Measurements from ENCODE around the gene LRRC63.

LRRC63 gene

GRCh38 chr13:46197299-46198048 lies 14.3 kb upstream of the LRRC63 start:
- H3K4me3 ChIP-seq (ENCODE audit: low read length in 2 of 2), result no peak overlapping the region
- H3K36me3 ChIP-seq (replicated peaks in 1 of 2; ENCODE audit: control insufficient read depth in 2 of 2, insufficient read depth in 2 of 2, low read length in 2 of 2), result no peaks in the 10 kb centered on the region
- no peak overlapping the region for H3K4me2 ChIP-seq (ENCODE audit: insufficient read depth, low read length, poor library complexity, severe bottlenecking)
- no peak overlapping the region for H3K18ac ChIP-seq (ENCODE audit: low read length)
- DNase-seq (ENCODE audit: low spot score), result no peak
- WGBS, 2 donors (ENCODE audit: extremely low coverage in 2 of 2, insufficient read length in 2 of 2, insufficient replicate concordance in 1 of 2), result no CpG with 5 or more reads among the region's 4 CpGs
- H3K9me3 ChIP-seq (replicated peaks in 1 of 2; ENCODE audit: control insufficient read depth in 2 of 2, insufficient read depth in 1 of 2, low read depth in 1 of 2, low read length in 2 of 2), result no peaks in the 10 kb centered on the region
- H2BK5ac ChIP-seq (ENCODE audit: low read length), result no peak overlapping the region
- H2AFZ ChIP-seq (ENCODE audit: low read length), result no peak overlapping the region
- H3K27me3 ChIP-seq (ENCODE audit: control insufficient read depth in 3 of 3, insufficient read depth in 3 of 3, low read depth in 1 of 3, low read length in 3 of 3), result peaks cover 0 to 5% (median 0%) of the 10 kb centered on the region in 3 experiments
- H4K91ac ChIP-seq (ENCODE audit: low read depth, low read length, poor library complexity), result no peak overlapping the region
- H2BK120ac ChIP-seq (ENCODE audit: low read depth, low read length), result no peak overlapping the region
- no peak overlapping the region for H3K14ac ChIP-seq (ENCODE audit: low read length)
- no peak overlapping the region for H3K27ac ChIP-seq (replicated peaks; ENCODE audit: low read length)
- H4K8ac ChIP-seq (ENCODE audit: low read depth, low read length), result no peak overlapping the region
- no peaks in the 10 kb centered on the region for H3K4me1 ChIP-seq (ENCODE audit: control insufficient read depth in 2 of 2, insufficient read depth in 1 of 2, low read depth in 1 of 2, low read length in 2 of 2)
- H3K9ac ChIP-seq (ENCODE audit: low read depth, low read length, poor library complexity), result no peak overlapping the region
- H3K23ac ChIP-seq (ENCODE audit: low read depth, low read length, poor library complexity), result no peak overlapping the region
- no peak overlapping the region for H3K4ac ChIP-seq (ENCODE audit: low read length)
- no peak overlapping the region for H2BK12ac ChIP-seq (ENCODE audit: low read length)
- H2AK5ac ChIP-seq (ENCODE audit: low read depth, low read length), result no peak overlapping the region
- no peak overlapping the region for H2BK15ac ChIP-seq (ENCODE audit: low read length)
- H3K79me1 ChIP-seq (ENCODE audit: low read depth, low read length), result no peaks in the 10 kb centered on the region

GRCh38 chr13:46198696-46199193 lies 13.0 kb upstream of the LRRC63 start:
- Histone ChIP-seq H2AK5ac (ENCODE audit: low read depth, low read length) (no peak overlapping the region), H2BK5ac (ENCODE audit: low read length) (no peak overlapping the region), H3K4me2 (ENCODE audit: insufficient read depth, low read length, poor library complexity, severe bottlenecking) (no peak overlapping the region), H3K18ac (ENCODE audit: low read length) (no peak overlapping the region), H3K4ac (ENCODE audit: low read length) (no peak overlapping the region), H3K9me3 (replicated peaks in 1 of 2; ENCODE audit: control insufficient read depth in 2 of 2, insufficient read depth in 1 of 2, low read depth in 1 of 2, low read length in 2 of 2) (no peaks in the 10 kb centered on the region), H3K4me3 (ENCODE audit: low read length in 2 of 2) (no peak overlapping the region), H2BK120ac (ENCODE audit: low read depth, low read length) (no peak overlapping the region), H4K8ac (ENCODE audit: low read depth, low read length) (no peak overlapping the region), H3K79me1 (ENCODE audit: low read depth, low read length) (no peaks in the 10 kb centered on the region), H2BK15ac (ENCODE audit: low read length) (no peak overlapping the region), H3K36me3 (replicated peaks in 1 of 2; ENCODE audit: control insufficient read depth in 2 of 2, insufficient read depth in 2 of 2, low read length in 2 of 2) (no peaks in the 10 kb centered on the region), H3K23ac (ENCODE audit: low read depth, low read length, poor library complexity) (no peak overlapping the region), H2BK12ac (ENCODE audit: low read length) (no peak overlapping the region), H3K14ac (ENCODE audit: low read length) (no peak overlapping the region), H3K4me1 (ENCODE audit: control insufficient read depth in 2 of 2, insufficient read depth in 1 of 2, low read depth in 1 of 2, low read length in 2 of 2) (peaks cover 0 to 2% of the 10 kb centered on the region in 2 donors), H3K27me3 (ENCODE audit: control insufficient read depth in 3 of 3, insufficient read depth in 3 of 3, low read depth in 1 of 3, low read length in 3 of 3) (peaks cover 0 to 5% (median 0%) of the 10 kb centered on the region in 3 experiments), H2AFZ (ENCODE audit: low read length) (no peak overlapping the region), H4K91ac (ENCODE audit: low read depth, low read length, poor library complexity) (no peak overlapping the region), H3K27ac (replicated peaks; ENCODE audit: low read length) (no peak overlapping the region), H3K9ac (ENCODE audit: low read depth, low read length, poor library complexity) (no peak overlapping the region)
- no peak for DNase-seq (ENCODE audit: low spot score)
- WGBS, 2 donors (ENCODE audit: extremely low coverage in 2 of 2, insufficient read length in 2 of 2, insufficient replicate concordance in 1 of 2), result no CpG with 5 or more reads among the region's 3 CpGs

- Histone ChIP-seq H3K23ac (ENCODE audit: low read depth, low read length, poor library complexity) (no peak overlapping the region), H3K36me3 (replicated peaks in 1 of 2; ENCODE audit: control insufficient read depth in 2 of 2, insufficient read depth in 2 of 2, low read length in 2 of 2) (no peaks in the 10 kb centered on the region), H3K4me2 (ENCODE audit: insufficient read depth, low read length, poor library complexity, severe bottlenecking) (no peak overlapping the region), H3K4me1 (ENCODE audit: control insufficient read depth in 2 of 2, insufficient read depth in 1 of 2, low read depth in 1 of 2, low read length in 2 of 2) (peaks cover 0 to 2% of the 10 kb centered on the region in 2 donors), H4K8ac (ENCODE audit: low read depth, low read length) (no peak overlapping the region), H3K9me3 (replicated peaks in 1 of 2; ENCODE audit: control insufficient read depth in 2 of 2, insufficient read depth in 1 of 2, low read depth in 1 of 2, low read length in 2 of 2) (no peaks in the 10 kb centered on the region), H3K9ac (ENCODE audit: low read depth, low read length, poor library complexity) (no peak overlapping the region), H2BK12ac (ENCODE audit: low read length) (no peak overlapping the region), H2BK120ac (ENCODE audit: low read depth, low read length) (no peak overlapping the region), H2AFZ (ENCODE audit: low read length) (no peak overlapping the region), H2BK5ac (ENCODE audit: low read length) (no peak overlapping the region), H3K4me3 (ENCODE audit: low read length in 2 of 2) (no peak overlapping the region), H2AK5ac (ENCODE audit: low read depth, low read length) (no peak overlapping the region), H3K4ac (ENCODE audit: low read length) (no peak overlapping the region), H4K91ac (ENCODE audit: low read depth, low read length, poor library complexity) (no peak overlapping the region), H2BK15ac (ENCODE audit: low read length) (no peak overlapping the region), H3K14ac (ENCODE audit: low read length) (no peak overlapping the region), H3K79me1 (ENCODE audit: low read depth, low read length) (no peaks in the 10 kb centered on the region), H3K18ac (ENCODE audit: low read length) (no peak overlapping the region), H3K27me3 (ENCODE audit: control insufficient read depth in 3 of 3, insufficient read depth in 3 of 3, low read depth in 1 of 3, low read length in 3 of 3) (peaks cover 0 to 5% (median 0%) of the 10 kb centered on the region in 3 experiments), H3K27ac (replicated peaks; ENCODE audit: low read length) (no peak overlapping the region)
- WGBS, 2 donors (ENCODE audit: extremely low coverage in 2 of 2, insufficient read length in 2 of 2, insufficient replicate concordance in 1 of 2), result no CpG with 5 or more reads among the region's 3 CpGs
- no peak for DNase-seq (ENCODE audit: low spot score)
Measured at GRCh38 chr13:46202188-46202795, 9.4 kb upstream of the LRRC63 start.

GRCh38 chr13:46202966-46203365 lies 8.8 kb upstream of the LRRC63 start:
- Histone ChIP-seq H4K91ac (ENCODE audit: low read depth, low read length, poor library complexity) (no peak overlapping the region), H3K4me3 (ENCODE audit: low read length in 2 of 2) (no peak overlapping the region), H3K36me3 (replicated peaks in 1 of 2; ENCODE audit: control insufficient read depth in 2 of 2, insufficient read depth in 2 of 2, low read length in 2 of 2) (no peaks in the 10 kb centered on the region), H3K4me1 (ENCODE audit: control insufficient read depth in 2 of 2, insufficient read depth in 1 of 2, low read depth in 1 of 2, low read length in 2 of 2) (peaks cover 2% of the 10 kb centered on the region in 2 donors), H3K9me3 (replicated peaks in 1 of 2; ENCODE audit: control insufficient read depth in 2 of 2, insufficient read depth in 1 of 2, low read depth in 1 of 2, low read length in 2 of 2) (no peaks in the 10 kb centered on the region), H3K27ac (replicated peaks; ENCODE audit: low read length) (no peak overlapping the region), H2BK120ac (ENCODE audit: low read depth, low read length) (no peak overlapping the region), H2AK5ac (ENCODE audit: low read depth, low read length) (no peak overlapping the region), H2BK12ac (ENCODE audit: low read length) (no peak overlapping the region), H2BK15ac (ENCODE audit: low read length) (no peak overlapping the region), H2AFZ (ENCODE audit: low read length) (no peak overlapping the region), H2BK5ac (ENCODE audit: low read length) (no peak overlapping the region), H3K4ac (ENCODE audit: low read length) (no peak overlapping the region), H3K14ac (ENCODE audit: low read length) (no peak overlapping the region), H3K79me1 (ENCODE audit: low read depth, low read length) (no peaks in the 10 kb centered on the region), H3K9ac (ENCODE audit: low read depth, low read length, poor library complexity) (no peak overlapping the region), H3K4me2 (ENCODE audit: insufficient read depth, low read length, poor library complexity, severe bottlenecking) (no peak overlapping the region), H3K18ac (ENCODE audit: low read length) (no peak overlapping the region), H3K23ac (ENCODE audit: low read depth, low read length, poor library complexity) (no peak overlapping the region), H3K27me3 (ENCODE audit: control insufficient read depth in 3 of 3, insufficient read depth in 3 of 3, low read depth in 1 of 3, low read length in 3 of 3) (peaks cover 0 to under 1% (median 0%) of the 10 kb centered on the region in 3 experiments), H4K8ac (ENCODE audit: low read depth, low read length) (no peak overlapping the region)
- WGBS, 2 donors (ENCODE audit: extremely low coverage in 2 of 2, insufficient read length in 2 of 2, insufficient replicate concordance in 1 of 2), result no CpG with 5 or more reads among the region's 5 CpGs
- DNase-seq (ENCODE audit: low spot score), result no peak
